Body of pancreas (tissue), 4 donors: ENCODE measurements around the gene SUGP2. TPM values are rescaled to one million over a fixed set of nuclear protein-coding genes. Genes with fewer than 3 reads are reported as not detected.

Experiments used
- ATAC-seq: fragments of 150-250 bp; one replicate; pipeline ENCODE4 v1.9.1; 2016
- DNase-seq, 4 donors: peaks; one replicate each; pipeline ENCODE4 v3.0.0-alpha.2; 2019
- H3K27ac ChIP-seq, 4 donors: fragments of 200-600 bp; sonication (generic); 1 replicate in 3 of 4; 2 replicates in 1 of 4; pipeline versions ENCODE4 v1.5.1 to v1.6.1; 2016 to 2019; ENCODE audit warnings: mild to moderate bottlenecking in 1 of 4, mixed read lengths in 1 of 4, moderate library complexity in 1 of 4
- H3K27me3 ChIP-seq, 2 donors: fragments of 200-600 bp; sonication (generic); one replicate each; pipeline ENCODE4 v1.6.0; 2016; ENCODE audit warnings: mild to moderate bottlenecking in 1 of 2
- H3K36me3 ChIP-seq, 2 donors: fragments of 200-600 bp; sonication (generic); replicated peaks in 1 of 2; 2 replicates each; pipeline ENCODE4 v1.5.1; 2016; ENCODE audit warnings: low read depth in 2 of 2; ENCODE audit not compliant: insufficient read depth in 1 of 2
- H3K4me1 ChIP-seq: fragments of 200-600 bp; sonication (generic); one replicate; pipeline ENCODE4 v1.6.0; 2016
- H3K4me3 ChIP-seq, 2 donors: fragments of 200-600 bp; sonication (generic); 1 replicate in 1 of 2; 2 replicates in 1 of 2; pipeline ENCODE4 v1.5.1; 2016 to 2019
- H3K9me3 ChIP-seq, 3 donors: fragments of 200-600 bp; sonication (generic); 1 replicate in 2 of 3; 2 replicates in 1 of 3; pipeline ENCODE4 v1.5.1; 2016
- CTCF ChIP-seq, 7 experiments: fragments of 450-650 bp in 4 of 7; fragments of 200-600 bp in 3 of 7; sonication (generic) in 3 of 7; IDR thresholded peaks; one replicate each; pipeline ENCODE4 v1.5.1; 2016 to 2019; ENCODE audit warnings: antibody characterized with exemption in 7 of 7
- POLR2A ChIP-seq, 3 donors: fragments of 450-650 bp; IDR thresholded peaks; one replicate each; pipeline ENCODE4 v1.6.1; 2016; ENCODE audit warnings: antibody characterized with exemption in 3 of 3, mild to moderate bottlenecking in 2 of 3
- WGBS, 2 donors: methylation state at CpG; one replicate each; pipeline ENCODE4 v1.1.5; 2017; 5-methylcytosine and 5-hydroxymethylcytosine counted together
- intact Hi-C: fragments of 100-400 bp; cut with DNase I; formaldehyde crosslinking; loops from one replicate; pipeline ENCODE4 v1.15.1; 2023
- total RNA-seq, 2 donors: library from RNA; depleted of rRNA; stranded (reverse); fragments of >200 nt; gene quantifications; one replicate each; pipeline ENCODE4 v1.1.0, GENCODE V29; 2016

SUGP2 gene
- total RNA-seq, 2 donors from 2014 or later: 22.1 to 115 TPM

DNA sequence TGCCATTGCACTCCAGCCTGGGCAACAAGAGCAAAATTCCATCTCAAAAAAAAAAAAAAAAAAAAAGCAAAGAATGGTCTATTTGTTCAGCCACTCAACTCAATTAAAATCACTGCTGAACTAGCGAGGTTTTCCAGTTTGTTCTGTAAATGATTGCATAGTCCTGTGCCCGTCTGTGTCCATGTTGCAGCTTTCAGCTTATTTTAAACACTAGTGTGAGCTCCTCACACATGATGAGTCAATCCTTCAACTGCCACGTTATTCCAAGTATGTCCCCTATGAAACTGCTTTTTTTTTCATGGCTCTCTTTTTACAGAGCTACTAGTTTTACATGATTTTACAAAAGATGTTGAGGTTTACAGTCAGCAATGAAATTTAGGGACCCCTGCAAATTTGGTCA lies 12.2 kb downstream of the SUGP2 start:
- peak; percentile 45 for ATAC-seq
- intact Hi-C loops: no loop called here
- DNase-seq: no peak
- no peaks in the 10 kb centered on the region for H3K27me3 ChIP-seq
- H3K4me1 ChIP-seq: peaks cover 13% of the 10 kb centered on the region
- no peaks in the 10 kb centered on the region for H3K9me3 ChIP-seq
- WGBS, 2 donors: 22 to 25% methylated on average over 3 of the region's 3 CpGs
- peak overlapping the region in 1 of 4 donors; percentile 55 for H3K27ac ChIP-seq
- H3K4me3 ChIP-seq: no peak overlapping the region
- TF ChIP-seq POLR2A (IDR thresholded peaks at IDR 0.05) (no peak), CTCF (IDR thresholded peaks at IDR 0.05) (no peak)
- H3K36me3 ChIP-seq: peaks cover 7 to 16% of the 10 kb centered on the region in 2 donors

DNA sequence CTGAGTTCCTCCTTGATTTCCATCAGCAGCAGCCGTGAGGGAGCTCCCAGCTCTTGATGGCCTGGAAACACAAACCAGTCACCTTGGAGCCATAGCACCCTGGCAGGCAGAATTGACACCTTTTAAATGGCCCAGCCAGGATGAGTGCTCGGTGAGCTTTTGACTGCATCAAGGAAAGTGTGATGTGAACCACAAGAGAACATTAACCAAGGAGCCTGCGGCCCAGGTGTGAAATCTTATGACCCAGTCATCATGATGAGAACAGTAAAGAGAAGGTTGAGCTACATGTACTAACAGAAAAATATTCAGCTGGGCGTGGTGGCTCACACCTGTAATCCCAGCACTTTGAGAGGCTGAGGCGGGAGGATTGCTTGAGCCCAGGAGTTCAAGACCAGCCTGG lies 22.8 kb downstream of the SUGP2 start:
- DNase-seq: no peak
- WGBS, 2 donors: 84 to 92% methylated on average over 5 of the region's 5 CpGs
- no peaks in the 10 kb centered on the region for H3K9me3 ChIP-seq
- H3K36me3 ChIP-seq: peaks cover 4 to 25% of the 10 kb centered on the region in 2 donors
- no peaks in the 10 kb centered on the region for H3K4me1 ChIP-seq
- intact Hi-C loops: no loop called here
- H3K27me3 ChIP-seq: no peaks in the 10 kb centered on the region
- no peak overlapping the region for H3K4me3 ChIP-seq
- ATAC-seq: no peak
- no peak overlapping the region for H3K27ac ChIP-seq
- TF ChIP-seq CTCF (IDR thresholded peaks at IDR 0.05): no peak

DNA sequence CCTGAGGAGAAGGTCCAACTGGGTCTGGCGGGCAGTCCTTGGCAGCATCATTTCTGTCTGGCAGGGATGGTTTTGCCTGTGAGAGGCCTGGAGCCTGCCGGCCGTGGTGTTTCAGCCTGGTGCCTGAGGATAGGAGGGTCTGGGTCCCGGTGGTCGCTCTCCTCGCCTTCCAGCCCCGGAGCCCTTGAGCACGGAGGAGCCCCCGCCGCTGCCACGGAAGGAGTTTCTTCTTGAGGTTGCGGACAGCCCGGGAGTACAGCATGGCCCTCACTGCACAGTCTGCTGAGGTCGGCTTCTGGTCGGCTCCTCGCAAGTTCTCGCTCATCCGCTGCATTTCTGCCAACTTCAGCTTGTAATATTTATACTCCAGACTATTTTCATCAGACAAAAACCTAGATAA lies 23.4 kb downstream of the SUGP2 start:
- 93% methylated on average over 10 to 15 of the region's 18 CpGs for WGBS, 2 donors
- no peaks in the 10 kb centered on the region for H3K4me1 ChIP-seq
- peaks cover 4 to 25% of the 10 kb centered on the region in 2 donors for H3K36me3 ChIP-seq
- H3K27me3 ChIP-seq: no peaks in the 10 kb centered on the region
- no peaks in the 10 kb centered on the region for H3K9me3 ChIP-seq
- H3K4me3 ChIP-seq: no peak overlapping the region
- intact Hi-C loops: no loop called here
- H3K27ac ChIP-seq: no peak overlapping the region
- TF ChIP-seq CTCF (IDR thresholded peaks at IDR 0.05) (no peak), POLR2A (IDR thresholded peaks at IDR 0.05) (no peak)
- no peak for ATAC-seq
- no peak for DNase-seq

DNA sequence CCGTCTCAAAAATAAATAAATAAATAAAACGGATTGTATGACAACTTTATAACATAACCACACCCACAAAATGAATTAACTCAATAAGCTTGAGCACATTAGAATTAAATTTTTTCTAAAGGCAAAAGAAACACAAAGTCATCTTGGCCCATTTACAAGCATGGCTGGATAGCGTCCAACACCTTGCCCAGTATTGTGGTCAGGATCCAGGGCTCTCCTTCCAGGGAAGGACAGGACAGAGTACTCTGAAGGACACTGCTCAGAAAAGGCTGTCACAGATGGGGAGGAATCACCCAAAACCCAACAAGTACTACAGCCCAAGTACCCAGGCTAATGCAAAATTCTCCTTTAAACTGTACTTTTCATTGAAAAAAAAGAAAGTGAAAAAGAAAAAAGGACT lies 27.1 kb downstream of the SUGP2 start:
- peaks cover 4 to 29% of the 10 kb centered on the region in 2 donors for H3K36me3 ChIP-seq
- ATAC-seq (no peak), DNase-seq (no peak)
- H3K27ac ChIP-seq: no peak overlapping the region
- no peaks in the 10 kb centered on the region for H3K27me3 ChIP-seq
- H3K4me1 ChIP-seq: no peaks in the 10 kb centered on the region
- H3K9me3 ChIP-seq: no peaks in the 10 kb centered on the region
- WGBS, 2 donors: 76% methylated on average over 3 of the region's 3 CpGs
- no peak for TF ChIP-seq CTCF (IDR thresholded peaks at IDR 0.05)
- TF ChIP-seq POLR2A (IDR thresholded peaks at IDR 0.05): no peak
- H3K4me3 ChIP-seq: no peak overlapping the region
- intact Hi-C loops: no loop called here

GRCh38 chr19:19004144-19004543 lies 29.2 kb downstream of the SUGP2 start:
- WGBS, 2 donors: 93% methylated on average over 17 to 18 of the region's 18 CpGs
- intact Hi-C loops: no loop called here
- TF ChIP-seq CTCF (IDR thresholded peaks at IDR 0.05) (no peak), POLR2A (IDR thresholded peaks at IDR 0.05) (no peak)
- no peaks in the 10 kb centered on the region for H3K9me3 ChIP-seq
- H3K27ac ChIP-seq: no peak overlapping the region
- H3K27me3 ChIP-seq: no peaks in the 10 kb centered on the region
- peaks cover 4 to 24% of the 10 kb centered on the region in 2 donors for H3K36me3 ChIP-seq
- no peak overlapping the region for H3K4me3 ChIP-seq
- H3K4me1 ChIP-seq: no peaks in the 10 kb centered on the region
- ATAC-seq (no peak), DNase-seq (no peak)
